H7 (cell line): ENCODE results near the gene NPTX2. TPM values are rescaled to one million over a fixed set of nuclear protein-coding genes. Genes with fewer than 3 reads are reported as not detected.
"Not testable (repeated sequence)": the region's sequence is repeated elsewhere in the genome, so short reads cannot be mapped to it uniquely, and the experiment has no call there.

Source experiments
- DNase-seq: peaks from one replicate; pipeline ENCODE4 v3.0.0; 2012
- H3K27me3 ChIP-seq: 2 replicates; pipeline ENCODE4 v1.6.0; 2011; ENCODE audit warnings: mild to moderate bottlenecking, low read length; ENCODE audit not compliant: control insufficient read depth, insufficient read depth
- H3K36me3 ChIP-seq: replicated peaks from 2 replicates; pipeline ENCODE4 v1.5.1; 2011; ENCODE audit warnings: low read length; ENCODE audit not compliant: control insufficient read depth, insufficient read depth
- H3K4me3 ChIP-seq: 2 replicates; pipeline ENCODE4 v1.5.1; 2011; ENCODE audit warnings: low read depth, mild to moderate bottlenecking, control low read depth, low read length, moderate library complexity; ENCODE audit not compliant: insufficient read depth
- total RNA-seq: library from RNA; depleted of rRNA; stranded (reverse); fragments of >200 nt; shearing (Covaris generic); gene quantifications from 2 replicates; pipeline ENCODE4 v1.2.3, GENCODE V29; 2014; rRNA removed

Gene NPTX2, protein sequence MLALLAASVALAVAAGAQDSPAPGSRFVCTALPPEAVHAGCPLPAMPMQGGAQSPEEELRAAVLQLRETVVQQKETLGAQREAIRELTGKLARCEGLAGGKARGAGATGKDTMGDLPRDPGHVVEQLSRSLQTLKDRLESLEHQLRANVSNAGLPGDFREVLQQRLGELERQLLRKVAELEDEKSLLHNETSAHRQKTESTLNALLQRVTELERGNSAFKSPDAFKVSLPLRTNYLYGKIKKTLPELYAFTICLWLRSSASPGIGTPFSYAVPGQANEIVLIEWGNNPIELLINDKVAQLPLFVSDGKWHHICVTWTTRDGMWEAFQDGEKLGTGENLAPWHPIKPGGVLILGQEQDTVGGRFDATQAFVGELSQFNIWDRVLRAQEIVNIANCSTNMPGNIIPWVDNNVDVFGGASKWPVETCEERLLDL
- total RNA-seq: 19.7 and 34.8 TPM in 2 replicates

DNA sequence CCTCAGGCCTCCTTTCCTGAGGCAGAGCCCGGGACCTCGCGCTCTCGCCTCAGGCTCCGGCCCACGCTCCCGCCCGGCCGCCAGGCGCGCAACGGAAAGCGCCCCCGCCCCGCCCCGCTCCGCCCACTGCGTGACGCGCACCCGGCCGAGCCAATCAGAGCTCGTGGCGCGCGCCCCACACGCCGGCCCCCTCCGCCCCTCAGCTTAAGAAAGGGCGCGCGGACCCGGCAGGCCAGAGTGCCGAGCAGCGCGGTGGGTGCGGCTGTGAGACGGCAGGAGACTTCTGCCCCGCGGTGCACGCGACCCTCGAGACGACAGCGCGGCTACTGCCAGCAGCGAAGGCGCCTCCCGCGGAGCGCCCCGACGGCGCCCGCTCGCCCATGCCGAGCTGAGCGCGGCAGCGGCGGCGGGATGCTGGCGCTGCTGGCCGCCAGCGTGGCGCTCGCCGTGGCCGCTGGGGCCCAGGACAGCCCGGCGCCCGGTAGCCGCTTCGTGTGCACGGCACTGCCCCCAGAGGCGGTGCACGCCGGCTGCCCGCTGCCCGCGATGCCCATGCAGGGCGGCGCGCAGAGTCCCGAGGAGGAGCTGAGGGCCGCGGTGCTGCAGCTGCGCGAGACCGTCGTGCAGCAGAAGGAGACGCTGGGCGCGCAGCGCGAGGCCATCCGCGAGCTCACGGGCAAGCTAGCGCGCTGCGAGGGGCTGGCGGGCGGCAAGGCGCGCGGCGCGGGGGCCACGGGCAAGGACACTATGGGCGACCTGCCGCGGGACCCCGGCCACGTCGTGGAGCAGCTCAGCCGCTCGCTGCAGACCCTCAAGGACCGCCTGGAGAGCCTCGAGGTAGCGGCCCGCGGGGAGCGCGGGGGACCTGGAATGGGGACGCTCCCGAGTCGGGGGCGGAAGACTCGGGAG is at the start of gene NPTX2:
NPTX2 (plus strand) TSS at position 235 of the 909 bp plus-strand sequence; CDS start at position 412, 177 bp downstream.
- peak within 1 kb of the TSS; percentile 59 for H3K4me3 ChIP-seq
- DNase-seq: peak; percentile 97
- H3K36me3 ChIP-seq: no peaks in the 10 kb centered on the region
- H3K27me3 ChIP-seq: peaks cover 55% of the 10 kb centered on the region

DNA sequence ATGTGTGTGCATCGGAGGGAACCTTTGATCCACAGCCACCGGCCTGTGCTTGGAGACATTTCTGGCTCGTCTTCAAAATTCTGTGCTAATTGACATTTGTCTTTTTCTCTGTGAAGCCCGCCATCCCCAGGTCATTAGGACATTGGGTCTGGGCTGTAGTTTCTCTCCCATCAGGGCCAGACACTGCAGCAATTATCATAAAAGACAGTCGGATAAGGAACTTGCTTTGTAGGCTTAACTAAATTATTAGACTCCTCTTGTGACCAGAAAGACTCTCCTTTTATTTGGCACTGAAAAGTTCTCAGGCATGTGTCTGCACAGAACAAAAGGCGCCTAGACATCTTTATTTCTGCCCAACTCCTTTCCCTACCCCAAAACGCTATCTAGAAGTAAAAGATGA is 49.1 kb upstream of the NPTX2 start:
- no peak overlapping the region for H3K4me3 ChIP-seq
- H3K27me3 ChIP-seq: no peaks in the 10 kb centered on the region
- H3K36me3 ChIP-seq: no peaks in the 10 kb centered on the region
- DNase-seq: no peak

DNA sequence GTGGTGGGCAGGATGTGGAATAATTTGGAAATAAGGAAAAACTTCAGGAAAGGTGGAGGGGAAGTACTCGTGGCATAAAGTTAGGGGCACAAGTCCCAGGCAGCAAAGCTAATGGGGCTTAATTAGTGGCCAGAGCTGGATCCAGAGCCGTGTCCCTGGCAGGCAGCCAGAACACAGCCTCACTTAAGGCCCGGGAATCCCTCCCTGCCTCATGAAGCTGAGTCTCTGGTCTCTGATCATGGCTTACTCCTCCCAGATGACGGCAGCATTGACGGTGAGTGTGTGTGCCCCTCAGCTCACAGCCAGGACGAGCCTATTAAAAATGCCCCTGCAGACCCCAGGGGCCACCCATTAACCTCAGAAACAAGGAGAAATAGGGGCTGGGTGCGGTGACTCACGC is 48.2 kb upstream of the NPTX2 start:
- no peaks in the 10 kb centered on the region for H3K27me3 ChIP-seq

GRCh38 chr7:98569691-98570337 is 47.3 kb upstream of the NPTX2 start:
- no peaks in the 10 kb centered on the region for H3K36me3 ChIP-seq
- no peak overlapping the region for H3K4me3 ChIP-seq
- H3K27me3 ChIP-seq: no peaks in the 10 kb centered on the region
- DNase-seq: no peak

More for the DNA sequence above, 48.2 kb upstream of the NPTX2 start:
- no peak for DNase-seq
- H3K36me3 ChIP-seq: no peaks in the 10 kb centered on the region
- H3K4me3 ChIP-seq: no peak overlapping the region

GRCh38 chr7:98571006-98571405 is 46.1 kb upstream of the NPTX2 start:
- no peak overlapping the region for H3K4me3 ChIP-seq
- H3K36me3 ChIP-seq: no peaks in the 10 kb centered on the region
- DNase-seq: no peak
- no peaks in the 10 kb centered on the region for H3K27me3 ChIP-seq

GRCh38 chr7:98571986-98572385 is 45.1 kb upstream of the NPTX2 start:
- H3K27me3 ChIP-seq: no peaks in the 10 kb centered on the region
- DNase-seq: no peak
- no peaks in the 10 kb centered on the region for H3K36me3 ChIP-seq

GRCh38 chr7:98572716-98573115 is 44.4 kb upstream of the NPTX2 start:
- DNase-seq, H3K4me3 ChIP-seq, H3K36me3 ChIP-seq, H3K27me3 ChIP-seq: not testable (repeated sequence)

More at GRCh38 chr7:98571986-98572385, 45.1 kb upstream of the NPTX2 start:
- no peak overlapping the region for H3K4me3 ChIP-seq

- no peaks in the 10 kb centered on the region for H3K36me3 ChIP-seq
- H3K27me3 ChIP-seq: no peaks in the 10 kb centered on the region
- no peak for DNase-seq
Observed at GRCh38 chr7:98573816-98574215, 43.3 kb upstream of the NPTX2 start.

DNA sequence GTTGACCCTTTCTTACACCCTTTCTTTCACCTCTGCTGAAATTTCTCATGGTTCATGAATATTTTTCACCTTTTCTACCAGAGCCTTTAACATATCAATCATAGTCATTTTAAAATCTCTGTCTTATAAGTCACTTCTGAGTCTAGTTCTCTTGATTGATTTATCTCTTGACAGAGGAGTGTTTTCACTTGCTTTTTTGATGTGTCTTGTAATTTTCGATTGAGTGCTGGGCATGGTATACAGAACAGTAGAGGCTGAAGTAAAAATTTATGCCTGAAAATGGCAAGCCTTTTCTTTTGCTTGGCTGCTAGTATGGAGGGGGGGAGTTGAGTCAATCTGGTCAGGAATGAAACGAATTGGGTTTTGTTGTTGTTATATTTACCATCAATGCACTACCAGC is 41.2 kb upstream of the NPTX2 start:
- Histone ChIP-seq H3K27me3 (no peaks in the 10 kb centered on the region), H3K36me3 (no peaks in the 10 kb centered on the region), H3K4me3 (no peak overlapping the region)
- DNase-seq: no peak

More at GRCh38 chr7:98573816-98574215, 43.3 kb upstream of the NPTX2 start:
- no peak overlapping the region for H3K4me3 ChIP-seq

- Histone ChIP-seq H3K27me3 (no peaks in the 10 kb centered on the region), H3K4me3 (no peak overlapping the region), H3K36me3 (no peaks in the 10 kb centered on the region)
- no peak for DNase-seq
Observed at GRCh38 chr7:98584830-98585229, 32.3 kb upstream of the NPTX2 start.

DNA sequence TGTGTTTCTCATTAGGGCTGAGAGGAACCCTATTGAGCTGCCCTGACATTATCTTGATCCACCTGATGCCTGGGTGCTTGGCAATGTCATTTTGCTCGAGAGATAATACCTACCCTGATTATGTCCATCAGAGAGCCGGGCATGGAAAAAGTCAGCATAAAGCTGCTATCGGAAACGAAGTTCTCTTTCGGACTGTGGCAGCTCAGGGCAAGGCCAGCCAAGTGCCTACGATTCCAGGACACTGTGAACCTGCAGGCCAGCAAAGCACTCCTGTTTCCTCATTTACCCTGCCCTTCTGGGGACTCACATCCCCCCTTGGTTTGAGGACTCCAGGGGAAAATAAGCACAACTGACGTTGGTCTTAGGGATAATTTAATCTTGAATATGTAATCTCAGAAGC is 25.2 kb upstream of the NPTX2 start:
- no peaks in the 10 kb centered on the region for H3K27me3 ChIP-seq
- no peaks in the 10 kb centered on the region for H3K36me3 ChIP-seq
- no peak for DNase-seq
- H3K4me3 ChIP-seq: no peak overlapping the region

DNA sequence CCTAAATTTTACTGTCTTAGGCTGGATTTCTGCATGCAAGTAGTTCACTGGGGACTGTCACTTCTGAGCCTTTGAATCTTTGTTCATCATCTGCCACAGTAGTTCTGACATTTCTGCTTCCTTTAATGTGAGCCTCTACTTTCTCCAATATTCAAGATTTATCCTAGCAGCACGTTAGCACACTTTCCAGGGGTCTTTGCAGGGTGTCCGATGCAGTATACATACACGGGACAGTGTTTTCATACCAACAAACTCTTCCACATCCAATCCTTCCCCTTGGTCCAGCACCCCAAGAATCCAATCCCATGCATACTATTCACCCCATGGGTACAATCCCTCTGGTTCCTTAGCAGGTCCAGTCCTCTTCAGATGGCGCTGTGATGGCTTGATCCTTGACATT is 22.7 kb upstream of the NPTX2 start:
- DNase-seq: no peak
- Histone ChIP-seq H3K27me3 (no peaks in the 10 kb centered on the region), H3K4me3 (no peak overlapping the region), H3K36me3 (no peaks in the 10 kb centered on the region)

DNA sequence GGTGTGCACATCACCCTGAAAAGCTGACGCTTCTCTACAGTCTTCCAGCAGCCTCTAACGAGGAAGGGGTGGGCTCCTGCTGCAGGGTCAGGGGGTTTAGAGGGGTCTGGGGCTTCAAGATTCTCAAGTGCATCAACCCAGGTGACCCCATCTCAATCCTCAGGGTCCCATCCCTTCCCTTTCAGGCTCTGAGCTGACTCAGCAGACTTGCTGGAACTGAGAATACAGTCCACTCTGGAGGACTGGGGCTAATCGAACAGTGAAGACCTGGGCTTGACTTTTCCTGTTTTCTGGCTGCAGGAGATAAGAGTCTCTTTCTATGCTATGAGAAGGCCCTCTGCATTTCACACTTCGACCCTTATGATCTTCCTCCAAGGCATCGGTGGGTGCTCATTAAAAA is 22.3 kb upstream of the NPTX2 start:
- no peak overlapping the region for H3K4me3 ChIP-seq
- H3K36me3 ChIP-seq: no peaks in the 10 kb centered on the region
- DNase-seq: no peak
- no peaks in the 10 kb centered on the region for H3K27me3 ChIP-seq

GRCh38 chr7:98598846-98599615 is 18.1 kb upstream of the NPTX2 start:
- no peak overlapping the region for H3K4me3 ChIP-seq

More at GRCh38 chr7:98598846-98599615, 18.1 kb upstream of the NPTX2 start:
- Histone ChIP-seq H3K27me3 (no peaks in the 10 kb centered on the region; the same call in 1 of the 2 replicates), H3K36me3 (no peaks in the 10 kb centered on the region)
- DNase-seq: no peak
